ENCODE data around the gene HORMAD2. TPM values are rescaled to one million over a fixed set of nuclear protein-coding genes. Genes with fewer than 3 reads are reported as not detected.
"Not testable (repeated sequence)": the region's sequence is repeated elsewhere in the genome, so short reads cannot be mapped to it uniquely, and the experiment has no call there.

The HORMAD2 gene
- total RNA-seq, 4 donors from 2014 or later = not detected

- intact Hi-C loops (cut with DNase I; ENCODE audit: low total_unique reads) = no loop called here
- WGBS, 2 donors = 2 to 56% methylated on average over 1 of the region's 1 CpG
- no peak for DNase-seq (ENCODE audit: low spot score in 2 of 2)
- no peak overlapping the region for H3K4me3 ChIP-seq (ENCODE audit: low read depth, poor library complexity, severe bottlenecking)
- TF ChIP-seq CTCF (IDR thresholded peaks at IDR 0.05) (no peak), POLR2A (IDR thresholded peaks at IDR 0.05) (no peak)
These were observed 17.6 kb downstream of the HORMAD2 start for GRCh38 chr22:30097861-30098260.

GRCh38 chr22:30100770-30101169 is 20.5 kb downstream of the HORMAD2 start:
- H3K4me3 ChIP-seq (ENCODE audit: low read depth, poor library complexity, severe bottlenecking); DNase-seq (ENCODE audit: low spot score in 2 of 2); intact Hi-C loops (cut with DNase I; ENCODE audit: low total_unique reads): not testable (repeated sequence)
- 18 to 23% methylated on average over 2 of the region's 2 CpGs for WGBS, 2 donors

GRCh38 chr22:30104501-30105156 is 24.4 kb downstream of the HORMAD2 start:
- intact Hi-C loops (cut with DNase I; ENCODE audit: low total_unique reads) = no loop called here
- DNase-seq (ENCODE audit: low spot score in 2 of 2) = no peak
- 81 to 89% methylated on average over 3 of the region's 3 CpGs for WGBS, 2 donors
- H3K4me3 ChIP-seq (ENCODE audit: low read depth, poor library complexity, severe bottlenecking) = no peak overlapping the region
- TF ChIP-seq POLR2A (IDR thresholded peaks at IDR 0.05) (no peak), CTCF (IDR thresholded peaks at IDR 0.05) (no peak)

GRCh38 chr22:30105483-30105882 is 25.2 kb downstream of the HORMAD2 start:
- H3K4me3 ChIP-seq (ENCODE audit: low read depth, poor library complexity, severe bottlenecking) = no peak overlapping the region
- intact Hi-C loops (cut with DNase I; ENCODE audit: low total_unique reads) = no loop called here
- TF ChIP-seq POLR2A (IDR thresholded peaks at IDR 0.05) = no peak
- TF ChIP-seq CTCF (IDR thresholded peaks at IDR 0.05) = no peak
- no peak for DNase-seq (ENCODE audit: low spot score in 2 of 2)

- DNase-seq (ENCODE audit: low spot score in 2 of 2) = no peak
- TF ChIP-seq CTCF (IDR thresholded peaks at IDR 0.05) (no peak), POLR2A (IDR thresholded peaks at IDR 0.05) (no peak)
- intact Hi-C loops (cut with DNase I; ENCODE audit: low total_unique reads) = loop anchor here (10.0 kb wide), 1 partner anchor 271 kb away; the partner anchor contains the start of gene RNF215
- WGBS, 2 donors = 80 to 86% methylated on average over 1 of the region's 1 CpG
- no peak overlapping the region for H3K4me3 ChIP-seq (ENCODE audit: low read depth, poor library complexity, severe bottlenecking)
These were observed 33.2 kb downstream of the HORMAD2 start for GRCh38 chr22:30113494-30113893.

- TF ChIP-seq CTCF (IDR thresholded peaks at IDR 0.05) (no peak), POLR2A (IDR thresholded peaks at IDR 0.05) (no peak)
- intact Hi-C loops (cut with DNase I; ENCODE audit: low total_unique reads) = loop anchor here (10.0 kb wide), 1 partner anchor 270 kb away; the partner anchor contains the start of gene RNF215
- DNase-seq (ENCODE audit: low spot score in 2 of 2) = no peak
- no peak overlapping the region for H3K4me3 ChIP-seq (ENCODE audit: low read depth, poor library complexity, severe bottlenecking)
- whole genome bisulfite sequencing, 2 donors = 84 to 89% methylated on average over 1 of the region's 1 CpG
These were observed 34.1 kb downstream of the HORMAD2 start for GRCh38 chr22:30114361-30114760.
